ENCODE data around the gene C1S. TPM values are rescaled to one million over a fixed set of nuclear protein-coding genes. Genes with fewer than 3 reads are reported as not detected.
"Not testable (repeated sequence)": the region's sequence is repeated elsewhere in the genome, so short reads cannot be mapped to it uniquely, and the experiment has no call there.

Gene C1S
- total RNA-seq, 2 experiments from 2014 or later = 1.7 TPM

- no peak for ATAC-seq
- H3K36me3 Mint-ChIP-seq (ENCODE audit: low read depth) = no peaks in the 10 kb centered on the region
- TF ChIP-seq CTCF (IDR thresholded peaks at IDR 0.05) = no peak
- POLR2A ChIA-PET = interaction anchor here (2.0 kb wide), 1 partner anchor 91 kb away, joined by 5 read pairs; the partner anchor contains the start of genes C12orf57 and RNU7-1
- H3K4me1 Mint-ChIP-seq (ENCODE audit: low read depth) = peaks cover 9% of the 10 kb centered on the region
- CTCF ChIA-PET = interaction anchor here (1.8 to 3.1 kb wide), 2 partner anchors 7 to 79 kb away, joined by 7 to 10 read pairs; no protein-coding TSS in a partner anchor
- no peaks in the 10 kb centered on the region for H3K9me3 Mint-ChIP-seq
- no peak overlapping the region for H3K27ac Mint-ChIP-seq
- intact Hi-C loops (cut with micrococcal nuclease) = no loop called here
- no peaks in the 10 kb centered on the region for H3K27me3 Mint-ChIP-seq
- DNase-seq = no peak
- no peak overlapping the region for H3K4me3 Mint-ChIP-seq
Measured at GRCh38 chr12:7034464-7034863, 26.1 kb upstream of the C1S start.

- no peak for ATAC-seq
- no peaks in the 10 kb centered on the region for H3K36me3 Mint-ChIP-seq (ENCODE audit: low read depth)
- H3K27me3 Mint-ChIP-seq = no peaks in the 10 kb centered on the region
- H3K27ac Mint-ChIP-seq = no peak overlapping the region
- no peaks in the 10 kb centered on the region for H3K9me3 Mint-ChIP-seq
- TF ChIP-seq CTCF (IDR thresholded peaks at IDR 0.05) = no peak
- ChIA-PET CTCF (no interaction called here), POLR2A (no interaction called here)
- peaks cover 9% of the 10 kb centered on the region for H3K4me1 Mint-ChIP-seq (ENCODE audit: low read depth)
- DNase-seq = no peak
- no peak overlapping the region for H3K4me3 Mint-ChIP-seq
- intact Hi-C loops (cut with micrococcal nuclease) = no loop called here
Measured at GRCh38 chr12:7035463-7035862, 25.1 kb upstream of the C1S start.

- POLR2A ChIA-PET; H3K9me3 Mint-ChIP-seq; H3K27me3 Mint-ChIP-seq; H3K4me3 Mint-ChIP-seq; ATAC-seq; intact Hi-C loops (cut with micrococcal nuclease); H3K27ac Mint-ChIP-seq; DNase-seq; H3K36me3 Mint-ChIP-seq (ENCODE audit: low read depth); H3K4me1 Mint-ChIP-seq (ENCODE audit: low read depth): not testable (repeated sequence)
- CTCF ChIA-PET = interaction anchor here (2.1 kb wide), 1 partner anchor 19 kb away, joined by 12 read pairs; the partner anchor contains the start of gene LPCAT3
Measured at GRCh38 chr12:7037411-7037810, 23.1 kb upstream of the C1S start.

- POLR2A ChIA-PET = no interaction called here
- H3K36me3 Mint-ChIP-seq (ENCODE audit: low read depth) = no peaks in the 10 kb centered on the region
Measured at GRCh38 chr12:7038591-7038990, 21.9 kb upstream of the C1S start.

GRCh38 chr12:7039403-7039802 lies 21.1 kb upstream of the C1S start:
- intact Hi-C loops (cut with micrococcal nuclease) = no loop called here
- H3K9me3 Mint-ChIP-seq = no peaks in the 10 kb centered on the region
- no peak for TF ChIP-seq CTCF (IDR thresholded peaks at IDR 0.05)
- DNase-seq (no peak), ATAC-seq (no peak)
- POLR2A ChIA-PET = no interaction called here
- CTCF ChIA-PET = no interaction called here
- H3K4me1 Mint-ChIP-seq (ENCODE audit: low read depth) = peaks cover 9% of the 10 kb centered on the region
- H3K36me3 Mint-ChIP-seq (ENCODE audit: low read depth) = no peaks in the 10 kb centered on the region
- no peaks in the 10 kb centered on the region for H3K27me3 Mint-ChIP-seq
- H3K4me3 Mint-ChIP-seq = no peak overlapping the region
- H3K27ac Mint-ChIP-seq = no peak overlapping the region

More at GRCh38 chr12:7038591-7038990, 21.9 kb upstream of the C1S start:
- Mint-ChIP-seq H3K27ac (no peak overlapping the region), H3K4me1 (ENCODE audit: low read depth) (peaks cover 9% of the 10 kb centered on the region), H3K9me3 (no peaks in the 10 kb centered on the region), H3K27me3 (no peaks in the 10 kb centered on the region), H3K4me3 (no peak overlapping the region)
- DNase-seq (no peak), ATAC-seq (no peak)
- CTCF ChIA-PET = no interaction called here
- TF ChIP-seq CTCF (IDR thresholded peaks at IDR 0.05) = no peak
- intact Hi-C loops (cut with micrococcal nuclease) = no loop called here
